GM12878 (cell line): ENCODE data around the gene LPIN1. TPM values are rescaled to one million over a fixed set of nuclear protein-coding genes. Genes with fewer than 3 reads are reported as not detected.
A peak's percentile ranks its signal among the peaks of the same experiment; 100 is the strongest.

Source experiments
- FOS ChIP-seq: IDR thresholded peaks from 3 replicates; pipeline ENCODE4 v1.6.1; 2011; ENCODE audit warnings: borderline replicate concordance; ENCODE audit not compliant: insufficient read length; ENCODE audit errors: extremely low read depth
- NFXL1 ChIP-seq: fragments of 450-650 bp; IDR thresholded peaks from 2 replicates; pipeline ENCODE4 v1.6.1; 2017; ENCODE audit warnings: antibody characterized with exemption, mild to moderate bottlenecking, borderline replicate concordance
- POLR2A ChIP-seq: IDR thresholded peaks from 2 replicates; pipeline ENCODE4 v1.6.1; 2011; ENCODE audit warnings: low read depth, mild to moderate bottlenecking, low read length
- RAD21 ChIP-seq: IDR thresholded peaks from 2 replicates; pipeline ENCODE4 v1.6.1; 2011; ENCODE audit warnings: mild to moderate bottlenecking, low read depth, low read length, moderate library complexity; ENCODE audit not compliant: insufficient read depth
- SMAD5 ChIP-seq: IDR thresholded peaks from 2 replicates; pipeline ENCODE4 v1.6.1; 2016; ENCODE audit warnings: antibody characterized with exemption, low read depth
- SRF ChIP-seq, 2 experiments: IDR thresholded peaks; 2 replicates each; pipeline ENCODE4 v1.6.1; 2011; ENCODE audit warnings: low read depth in 2 of 2, low read length in 2 of 2, mild to moderate bottlenecking in 1 of 2, moderate library complexity in 1 of 2
- WRNIP1 ChIP-seq: IDR thresholded peaks from 2 replicates; pipeline ENCODE4 v1.6.1; 2011; ENCODE audit warnings: low read depth, low read length, improper control_type of control experiment, borderline replicate concordance
- ZNF24 ChIP-seq: fragments of 450-650 bp; IDR thresholded peaks from 2 replicates; pipeline ENCODE4 v1.6.1; 2017; ENCODE audit warnings: antibody characterized with exemption, mild to moderate bottlenecking
- polyA plus RNA-seq, 11 experiments: library from polyadenylated mRNA; depleted of rRNA in 4 of 11; unstranded in 6 of 11; stranded (reverse) in 5 of 11; fragments of >200 nt; fragmentation: Nextera tagmentation in 4 of 11; fragmentation: Illumina TruSeq in 1 of 11; extraction: Ambion mirVana in 4 of 11; extraction: Trizol in 1 of 11; gene quantifications; 1 replicate in 1 of 11; 2 replicates in 10 of 11; pipeline versions ENCODE4 v1.2.1 to v1.2.3, GENCODE V29; 2011 to 2016; ENCODE audit warnings: inconsistent platforms in 2 of 11, missing spikeins in 2 of 11, low read depth in 1 of 11
- total RNA-seq, 4 experiments: library from RNA; depleted of rRNA in 3 of 4; stranded (reverse); fragments of >200 nt in 3 of 4; fragmentation: Illumina TruSeq in 1 of 4; extraction: Trizol in 1 of 4; gene quantifications; 2 replicates each; pipeline versions ENCODE4 v1.2.1 to v1.2.3, GENCODE V29; 2013 to 2021
- TF ChIP-seq, protein P1 (sequence below): fragments of 450-650 bp; IDR thresholded peaks from 2 replicates; pipeline ENCODE4 v1.6.1; 2017; ENCODE audit warnings: mild to moderate bottlenecking, moderate library complexity
- TF ChIP-seq, protein P2 (sequence below): fragments of 450-650 bp; IDR thresholded peaks from 2 replicates; pipeline ENCODE4 v1.6.1; 2016; ENCODE audit warnings: mild to moderate bottlenecking
- TF ChIP-seq, protein P3 (sequence below): fragments of 450-650 bp; formaldehyde crosslinking; IDR thresholded peaks from 2 replicates; pipeline ENCODE4 v1.5.0; 2022; ENCODE audit warnings: mild to moderate bottlenecking, missing genetic modification characterization
- TF ChIP-seq, protein P4 (sequence below): IDR thresholded peaks from 2 replicates; pipeline ENCODE4 v1.6.1; 2011; ENCODE audit warnings: low read depth, low read length, improper control_type of control experiment, borderline replicate concordance
- TF ChIP-seq, protein P5 (sequence below): fragments of 450-650 bp; IDR thresholded peaks from 2 replicates; pipeline ENCODE4 v1.6.1; 2017; ENCODE audit warnings: antibody characterized with exemption, mild to moderate bottlenecking, moderate library complexity
- TF ChIP-seq, protein P6 (sequence below): IDR thresholded peaks from 2 replicates; pipeline ENCODE4 v1.6.1; 2011; ENCODE audit warnings: borderline replicate concordance, low read depth, mild to moderate bottlenecking, moderate library complexity, low read length; ENCODE audit not compliant: insufficient read depth, poor library complexity, severe bottlenecking

Gene LPIN1
- total and polyA plus RNA-seq, 10 of the 15 experiments (the other 5 are each of a cell fraction or from before 2014, with no cell fraction given): 18.8 to 82.5 (median 50.3) TPM

DNA sequence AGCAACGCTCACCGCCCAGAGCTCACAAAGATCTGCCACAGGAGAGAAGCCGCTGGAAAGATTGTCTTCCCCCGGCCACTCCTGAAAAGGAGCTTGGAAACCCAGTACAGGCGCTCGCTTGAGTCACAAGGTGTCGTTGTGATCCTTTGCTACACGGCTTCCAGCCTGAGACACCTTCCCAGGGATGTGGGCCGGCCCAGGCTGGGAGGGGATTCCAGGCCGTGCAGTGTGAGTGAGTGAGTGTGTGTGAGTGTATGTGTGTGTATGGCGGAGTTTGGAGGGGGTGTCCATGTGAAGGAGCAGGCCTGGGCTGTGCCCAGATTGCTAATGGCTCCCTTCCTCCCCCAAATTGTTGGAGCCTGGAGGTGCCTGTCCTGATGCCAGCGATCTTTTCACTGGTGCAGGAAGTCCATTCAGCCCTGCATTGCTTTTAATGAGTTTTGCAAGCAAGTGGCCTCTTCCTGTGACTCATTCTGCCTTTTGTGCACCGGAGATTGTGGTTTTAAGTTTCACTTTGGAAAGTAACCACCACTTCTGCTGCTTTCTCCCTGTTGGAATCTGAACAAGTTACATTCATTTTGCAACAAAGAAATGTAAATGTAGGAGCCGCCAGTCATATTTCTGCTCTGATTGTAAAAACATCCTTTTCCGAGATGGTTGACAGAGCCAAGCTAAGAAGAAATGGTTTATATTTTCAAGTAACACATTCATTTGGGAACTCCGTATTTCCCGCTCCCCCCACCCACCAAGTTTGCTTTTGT lies 83.7 kb downstream of the LPIN1 start (continued):
- TF ChIP-seq, protein P1, sequence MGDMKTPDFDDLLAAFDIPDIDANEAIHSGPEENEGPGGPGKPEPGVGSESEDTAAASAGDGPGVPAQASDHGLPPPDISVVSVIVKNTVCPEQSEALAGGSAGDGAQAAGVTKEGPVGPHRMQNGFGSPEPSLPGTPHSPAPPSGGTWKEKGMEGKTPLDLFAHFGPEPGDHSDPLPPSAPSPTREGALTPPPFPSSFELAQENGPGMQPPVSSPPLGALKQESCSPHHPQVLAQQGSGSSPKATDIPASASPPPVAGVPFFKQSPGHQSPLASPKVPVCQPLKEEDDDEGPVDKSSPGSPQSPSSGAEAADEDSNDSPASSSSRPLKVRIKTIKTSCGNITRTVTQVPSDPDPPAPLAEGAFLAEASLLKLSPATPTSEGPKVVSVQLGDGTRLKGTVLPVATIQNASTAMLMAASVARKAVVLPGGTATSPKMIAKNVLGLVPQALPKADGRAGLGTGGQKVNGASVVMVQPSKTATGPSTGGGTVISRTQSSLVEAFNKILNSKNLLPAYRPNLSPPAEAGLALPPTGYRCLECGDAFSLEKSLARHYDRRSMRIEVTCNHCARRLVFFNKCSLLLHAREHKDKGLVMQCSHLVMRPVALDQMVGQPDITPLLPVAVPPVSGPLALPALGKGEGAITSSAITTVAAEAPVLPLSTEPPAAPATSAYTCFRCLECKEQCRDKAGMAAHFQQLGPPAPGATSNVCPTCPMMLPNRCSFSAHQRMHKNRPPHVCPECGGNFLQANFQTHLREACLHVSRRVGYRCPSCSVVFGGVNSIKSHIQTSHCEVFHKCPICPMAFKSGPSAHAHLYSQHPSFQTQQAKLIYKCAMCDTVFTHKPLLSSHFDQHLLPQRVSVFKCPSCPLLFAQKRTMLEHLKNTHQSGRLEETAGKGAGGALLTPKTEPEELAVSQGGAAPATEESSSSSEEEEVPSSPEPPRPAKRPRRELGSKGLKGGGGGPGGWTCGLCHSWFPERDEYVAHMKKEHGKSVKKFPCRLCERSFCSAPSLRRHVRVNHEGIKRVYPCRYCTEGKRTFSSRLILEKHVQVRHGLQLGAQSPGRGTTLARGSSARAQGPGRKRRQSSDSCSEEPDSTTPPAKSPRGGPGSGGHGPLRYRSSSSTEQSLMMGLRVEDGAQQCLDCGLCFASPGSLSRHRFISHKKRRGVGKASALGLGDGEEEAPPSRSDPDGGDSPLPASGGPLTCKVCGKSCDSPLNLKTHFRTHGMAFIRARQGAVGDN: no peak
- no peak for TF ChIP-seq SMAD5
- peak in 1 of 2 experiments; percentile 68; a peak in 2 of 4 replicates for TF ChIP-seq SRF (IDR thresholded peaks at IDR 0.05; ENCODE audit: low read depth in 2 of 2, low read length in 2 of 2)
- TF ChIP-seq, protein P2, sequence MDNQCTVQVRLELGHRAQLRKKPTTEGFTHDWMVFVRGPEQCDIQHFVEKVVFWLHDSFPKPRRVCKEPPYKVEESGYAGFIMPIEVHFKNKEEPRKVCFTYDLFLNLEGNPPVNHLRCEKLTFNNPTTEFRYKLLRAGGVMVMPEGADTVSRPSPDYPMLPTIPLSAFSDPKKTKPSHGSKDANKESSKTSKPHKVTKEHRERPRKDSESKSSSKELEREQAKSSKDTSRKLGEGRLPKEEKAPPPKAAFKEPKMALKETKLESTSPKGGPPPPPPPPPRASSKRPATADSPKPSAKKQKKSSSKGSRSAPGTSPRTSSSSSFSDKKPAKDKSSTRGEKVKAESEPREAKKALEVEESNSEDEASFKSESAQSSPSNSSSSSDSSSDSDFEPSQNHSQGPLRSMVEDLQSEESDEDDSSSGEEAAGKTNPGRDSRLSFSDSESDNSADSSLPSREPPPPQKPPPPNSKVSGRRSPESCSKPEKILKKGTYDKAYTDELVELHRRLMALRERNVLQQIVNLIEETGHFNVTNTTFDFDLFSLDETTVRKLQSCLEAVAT: peak; percentile 71; the same call in 1 of the 2 replicates
- TF ChIP-seq, protein P3, sequence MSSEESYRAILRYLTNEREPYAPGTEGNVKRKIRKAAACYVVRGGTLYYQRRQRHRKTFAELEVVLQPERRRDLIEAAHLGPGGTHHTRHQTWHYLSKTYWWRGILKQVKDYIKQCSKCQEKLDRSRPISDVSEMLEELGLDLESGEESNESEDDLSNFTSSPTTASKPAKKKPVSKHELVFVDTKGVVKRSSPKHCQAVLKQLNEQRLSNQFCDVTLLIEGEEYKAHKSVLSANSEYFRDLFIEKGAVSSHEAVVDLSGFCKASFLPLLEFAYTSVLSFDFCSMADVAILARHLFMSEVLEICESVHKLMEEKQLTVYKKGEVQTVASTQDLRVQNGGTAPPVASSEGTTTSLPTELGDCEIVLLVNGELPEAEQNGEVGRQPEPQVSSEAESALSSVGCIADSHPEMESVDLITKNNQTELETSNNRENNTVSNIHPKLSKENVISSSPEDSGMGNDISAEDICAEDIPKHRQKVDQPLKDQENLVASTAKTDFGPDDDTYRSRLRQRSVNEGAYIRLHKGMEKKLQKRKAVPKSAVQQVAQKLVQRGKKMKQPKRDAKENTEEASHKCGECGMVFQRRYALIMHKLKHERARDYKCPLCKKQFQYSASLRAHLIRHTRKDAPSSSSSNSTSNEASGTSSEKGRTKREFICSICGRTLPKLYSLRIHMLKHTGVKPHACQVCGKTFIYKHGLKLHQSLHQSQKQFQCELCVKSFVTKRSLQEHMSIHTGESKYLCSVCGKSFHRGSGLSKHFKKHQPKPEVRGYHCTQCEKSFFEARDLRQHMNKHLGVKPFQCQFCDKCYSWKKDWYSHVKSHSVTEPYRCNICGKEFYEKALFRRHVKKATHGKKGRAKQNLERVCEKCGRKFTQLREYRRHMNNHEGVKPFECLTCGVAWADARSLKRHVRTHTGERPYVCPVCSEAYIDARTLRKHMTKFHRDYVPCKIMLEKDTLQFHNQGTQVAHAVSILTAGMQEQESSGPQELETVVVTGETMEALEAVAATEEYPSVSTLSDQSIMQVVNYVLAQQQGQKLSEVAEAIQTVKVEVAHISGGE (CRISPR knock-in tag): no peak
- TF ChIP-seq ZNF24: peak; percentile 57
- no peak for TF ChIP-seq FOS
- TF ChIP-seq, protein P4, sequence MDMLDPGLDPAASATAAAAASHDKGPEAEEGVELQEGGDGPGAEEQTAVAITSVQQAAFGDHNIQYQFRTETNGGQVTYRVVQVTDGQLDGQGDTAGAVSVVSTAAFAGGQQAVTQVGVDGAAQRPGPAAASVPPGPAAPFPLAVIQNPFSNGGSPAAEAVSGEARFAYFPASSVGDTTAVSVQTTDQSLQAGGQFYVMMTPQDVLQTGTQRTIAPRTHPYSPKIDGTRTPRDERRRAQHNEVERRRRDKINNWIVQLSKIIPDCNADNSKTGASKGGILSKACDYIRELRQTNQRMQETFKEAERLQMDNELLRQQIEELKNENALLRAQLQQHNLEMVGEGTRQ: no peak
- TF ChIP-seq WRNIP1: no peak
- TF ChIP-seq RAD21: peak; percentile 54
- TF ChIP-seq, protein P5, sequence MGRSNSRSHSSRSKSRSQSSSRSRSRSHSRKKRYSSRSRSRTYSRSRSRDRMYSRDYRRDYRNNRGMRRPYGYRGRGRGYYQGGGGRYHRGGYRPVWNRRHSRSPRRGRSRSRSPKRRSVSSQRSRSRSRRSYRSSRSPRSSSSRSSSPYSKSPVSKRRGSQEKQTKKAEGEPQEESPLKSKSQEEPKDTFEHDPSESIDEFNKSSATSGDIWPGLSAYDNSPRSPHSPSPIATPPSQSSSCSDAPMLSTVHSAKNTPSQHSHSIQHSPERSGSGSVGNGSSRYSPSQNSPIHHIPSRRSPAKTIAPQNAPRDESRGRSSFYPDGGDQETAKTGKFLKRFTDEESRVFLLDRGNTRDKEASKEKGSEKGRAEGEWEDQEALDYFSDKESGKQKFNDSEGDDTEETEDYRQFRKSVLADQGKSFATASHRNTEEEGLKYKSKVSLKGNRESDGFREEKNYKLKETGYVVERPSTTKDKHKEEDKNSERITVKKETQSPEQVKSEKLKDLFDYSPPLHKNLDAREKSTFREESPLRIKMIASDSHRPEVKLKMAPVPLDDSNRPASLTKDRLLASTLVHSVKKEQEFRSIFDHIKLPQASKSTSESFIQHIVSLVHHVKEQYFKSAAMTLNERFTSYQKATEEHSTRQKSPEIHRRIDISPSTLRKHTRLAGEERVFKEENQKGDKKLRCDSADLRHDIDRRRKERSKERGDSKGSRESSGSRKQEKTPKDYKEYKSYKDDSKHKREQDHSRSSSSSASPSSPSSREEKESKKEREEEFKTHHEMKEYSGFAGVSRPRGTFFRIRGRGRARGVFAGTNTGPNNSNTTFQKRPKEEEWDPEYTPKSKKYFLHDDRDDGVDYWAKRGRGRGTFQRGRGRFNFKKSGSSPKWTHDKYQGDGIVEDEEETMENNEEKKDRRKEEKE: no peak
- no peak for TF ChIP-seq NFXL1
- TF ChIP-seq, protein P6, sequence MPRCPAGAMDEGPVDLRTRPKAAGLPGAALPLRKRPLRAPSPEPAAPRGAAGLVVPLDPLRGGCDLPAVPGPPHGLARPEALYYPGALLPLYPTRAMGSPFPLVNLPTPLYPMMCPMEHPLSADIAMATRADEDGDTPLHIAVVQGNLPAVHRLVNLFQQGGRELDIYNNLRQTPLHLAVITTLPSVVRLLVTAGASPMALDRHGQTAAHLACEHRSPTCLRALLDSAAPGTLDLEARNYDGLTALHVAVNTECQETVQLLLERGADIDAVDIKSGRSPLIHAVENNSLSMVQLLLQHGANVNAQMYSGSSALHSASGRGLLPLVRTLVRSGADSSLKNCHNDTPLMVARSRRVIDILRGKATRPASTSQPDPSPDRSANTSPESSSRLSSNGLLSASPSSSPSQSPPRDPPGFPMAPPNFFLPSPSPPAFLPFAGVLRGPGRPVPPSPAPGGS: peak; percentile 93
- TF ChIP-seq POLR2A: no peak
